Stomach smooth muscle (tissue), 2 donors: ENCODE data around the gene ZNF423.
A peak's percentile ranks its signal among the peaks of the same experiment; 100 is the strongest.

ENCODE experiments used
- H3K27ac ChIP-seq: one replicate; pipeline ENCODE4 v1.7.0; 2013; ENCODE audit warnings: mild to moderate bottlenecking, low read length, inconsistent platforms
- H3K27me3 ChIP-seq, 2 donors: one replicate each; pipeline ENCODE4 v1.7.0; 2013; ENCODE audit warnings: low read length in 2 of 2; ENCODE audit not compliant: insufficient read depth in 2 of 2, control insufficient read depth in 1 of 2
- H3K36me3 ChIP-seq, 2 donors: one replicate each; pipeline ENCODE4 v1.7.0; 2013; ENCODE audit warnings: low read length in 2 of 2; ENCODE audit not compliant: control insufficient read depth in 2 of 2, insufficient read depth in 2 of 2
- H3K4me1 ChIP-seq: one replicate; pipeline ENCODE4 v1.7.0; 2013; ENCODE audit warnings: low read length; ENCODE audit not compliant: control insufficient read depth, insufficient read depth
- H3K4me3 ChIP-seq, 2 donors: one replicate each; pipeline ENCODE4 v1.7.0; 2013; ENCODE audit warnings: low read length in 2 of 2
- H3K9ac ChIP-seq, 2 donors: one replicate each; pipeline ENCODE4 v1.7.0; 2013; ENCODE audit warnings: low read length in 2 of 2, mild to moderate bottlenecking in 1 of 2
- H3K9me3 ChIP-seq, 2 donors: one replicate each; pipeline ENCODE4 v1.7.0; 2013; ENCODE audit warnings: low read length in 2 of 2; ENCODE audit not compliant: control insufficient read depth in 2 of 2
- donor health status: healthy.
- donor health status: Pancreatic carcinoma.

The ZNF423 gene

GRCh38 chr16:49856672-49857330 is 889 bp upstream of the ZNF423 start:
- Histone ChIP-seq H3K9ac (no peak overlapping the region), H3K4me1 (peaks cover 29% of the 10 kb centered on the region), H3K36me3 (no peaks in the 10 kb centered on the region), H3K9me3 (no peaks in the 10 kb centered on the region), H3K4me3 (peak overlapping the region in 1 of 2 donors; percentile 77), H3K27me3 (no peaks in the 10 kb centered on the region), H3K27ac (peak overlapping the region; percentile 18)

- H3K4me3 ChIP-seq = peak overlapping the region; percentile 35 to 74
- no peaks in the 10 kb centered on the region for H3K36me3 ChIP-seq
- peaks cover 29% of the 10 kb centered on the region for H3K4me1 ChIP-seq
- H3K27me3 ChIP-seq = no peaks in the 10 kb centered on the region
- H3K9me3 ChIP-seq = no peaks in the 10 kb centered on the region
- no peak overlapping the region for H3K9ac ChIP-seq
- peak overlapping the region; percentile 71 for H3K27ac ChIP-seq
Observed at GRCh38 chr16:49855280-49855821, 561 bp downstream of the ZNF423 start.

- peak overlapping the region; percentile 55 to 71 for H3K9ac ChIP-seq
Observed at GRCh38 chr16:49854796-49855203, 1.1 kb downstream of the ZNF423 start.

GRCh38 chr16:49854188-49854795 is 1.6 kb downstream of the ZNF423 start:
- no peaks in the 10 kb centered on the region for H3K27me3 ChIP-seq
- H3K9me3 ChIP-seq = no peaks in the 10 kb centered on the region
- H3K9ac ChIP-seq = peak overlapping the region; percentile 55 to 71
- H3K4me1 ChIP-seq = peaks cover 29% of the 10 kb centered on the region
- peak overlapping the region; percentile 69 for H3K27ac ChIP-seq
- H3K4me3 ChIP-seq = peak overlapping the region; percentile 34 to 74
- H3K36me3 ChIP-seq = no peaks in the 10 kb centered on the region

More at GRCh38 chr16:49854796-49855203, 1.1 kb downstream of the ZNF423 start:
- H3K36me3 ChIP-seq = no peaks in the 10 kb centered on the region
- peaks cover 29% of the 10 kb centered on the region for H3K4me1 ChIP-seq
- no peaks in the 10 kb centered on the region for H3K27me3 ChIP-seq
- H3K4me3 ChIP-seq = peak overlapping the region; percentile 34 to 74
- H3K27ac ChIP-seq = peak overlapping the region; percentile 69
- H3K9me3 ChIP-seq = no peaks in the 10 kb centered on the region

- Histone ChIP-seq H3K27me3 (no peaks in the 10 kb centered on the region), H3K9ac (no peak overlapping the region), H3K4me1 (peaks cover 16% of the 10 kb centered on the region), H3K36me3 (no peaks in the 10 kb centered on the region), H3K9me3 (no peaks in the 10 kb centered on the region), H3K4me3 (no peak overlapping the region), H3K27ac (no peak overlapping the region)
Observed at GRCh38 chr16:49852279-49852678, 3.6 kb downstream of the ZNF423 start.

GRCh38 chr16:49851468-49851787 is 4.5 kb downstream of the ZNF423 start:
- no peak overlapping the region for H3K27ac ChIP-seq
- peaks cover 15% of the 10 kb centered on the region for H3K4me1 ChIP-seq
- no peaks in the 10 kb centered on the region for H3K27me3 ChIP-seq
- no peak overlapping the region for H3K4me3 ChIP-seq
- H3K36me3 ChIP-seq = no peaks in the 10 kb centered on the region
- no peaks in the 10 kb centered on the region for H3K9me3 ChIP-seq
- no peak overlapping the region for H3K9ac ChIP-seq

- H3K9me3 ChIP-seq = no peaks in the 10 kb centered on the region
- no peak overlapping the region for H3K9ac ChIP-seq
- H3K4me3 ChIP-seq = peak overlapping the region in 1 of 2 donors; percentile 15
- no peak overlapping the region for H3K27ac ChIP-seq
- no peaks in the 10 kb centered on the region for H3K36me3 ChIP-seq
- peaks cover 15% of the 10 kb centered on the region for H3K4me1 ChIP-seq
- no peaks in the 10 kb centered on the region for H3K27me3 ChIP-seq
Observed at GRCh38 chr16:49850558-49851467, 5.1 kb downstream of the ZNF423 start.

GRCh38 chr16:49849754-49850108 is 6.2 kb downstream of the ZNF423 start:
- no peaks in the 10 kb centered on the region for H3K9me3 ChIP-seq
- no peaks in the 10 kb centered on the region for H3K27me3 ChIP-seq
- H3K4me3 ChIP-seq = no peak overlapping the region
- no peaks in the 10 kb centered on the region for H3K36me3 ChIP-seq
- no peak overlapping the region for H3K9ac ChIP-seq
- H3K4me1 ChIP-seq = peaks cover 14% of the 10 kb centered on the region
- H3K27ac ChIP-seq = no peak overlapping the region

- no peak overlapping the region for H3K4me3 ChIP-seq
- no peak overlapping the region for H3K27ac ChIP-seq
- H3K9ac ChIP-seq = no peak overlapping the region
- H3K27me3 ChIP-seq = no peaks in the 10 kb centered on the region
- H3K9me3 ChIP-seq = no peaks in the 10 kb centered on the region
- no peaks in the 10 kb centered on the region for H3K36me3 ChIP-seq
- H3K4me1 ChIP-seq = peaks cover 10% of the 10 kb centered on the region
Observed at GRCh38 chr16:49849037-49849753, 6.7 kb downstream of the ZNF423 start.

- Histone ChIP-seq H3K9ac (no peak overlapping the region), H3K36me3 (no peaks in the 10 kb centered on the region), H3K4me3 (no peak overlapping the region), H3K27ac (no peak overlapping the region), H3K9me3 (no peaks in the 10 kb centered on the region), H3K27me3 (no peaks in the 10 kb centered on the region), H3K4me1 (peaks cover 4% of the 10 kb centered on the region)
Observed at GRCh38 chr16:49848530-49848929, 7.4 kb downstream of the ZNF423 start.
